GM23248 (cell line): ENCODE data around the gene TJP2. TPM values are rescaled to one million over a fixed set of nuclear protein-coding genes. Genes with fewer than 3 reads are reported as not detected.

Experiments used
- DNase-seq: peaks from one replicate; pipeline ENCODE4 v3.0.0-alpha.2; 2015
- H2AFZ ChIP-seq: fragments of 200-600 bp; sonication (generic); 2 replicates; pipeline ENCODE4 v1.6.1; 2016; ENCODE audit warnings: antibody characterized with exemption
- H3F3A ChIP-seq: fragments of 200-600 bp; sonication (generic); 2 replicates; pipeline ENCODE4 v1.6.1; 2016; ENCODE audit warnings: mild to moderate bottlenecking, antibody characterized with exemption, mixed run types; ENCODE audit not compliant: insufficient read depth
- H3K27ac ChIP-seq: fragments of 200-600 bp; sonication (generic); 2 replicates; pipeline ENCODE4 v1.5.1; 2016; ENCODE audit warnings: mild to moderate bottlenecking
- H3K27me3 ChIP-seq: fragments of 200-600 bp; sonication (generic); replicated peaks from 2 replicates; pipeline ENCODE4 v1.6.1; 2016; ENCODE audit warnings: mild to moderate bottlenecking; ENCODE audit not compliant: insufficient read depth
- H3K36me3 ChIP-seq: fragments of 200-600 bp; sonication (generic); 2 replicates; pipeline ENCODE4 v1.6.1; 2016; ENCODE audit warnings: low read depth, mild to moderate bottlenecking
- H3K4me1 ChIP-seq: fragments of 200-600 bp; sonication (generic); 2 replicates; pipeline ENCODE4 v1.6.1; 2016; ENCODE audit warnings: mild to moderate bottlenecking; ENCODE audit not compliant: insufficient read depth
- H3K4me2 ChIP-seq: fragments of 200-600 bp; sonication (generic); one replicate; pipeline ENCODE4 v1.6.1; 2016; ENCODE audit warnings: mild to moderate bottlenecking; ENCODE audit not compliant: unreplicated experiment
- H3K4me3 ChIP-seq: fragments of 200-600 bp; sonication (generic); 2 replicates; pipeline ENCODE4 v1.5.1; 2016; ENCODE audit warnings: mild to moderate bottlenecking
- H3K79me2 ChIP-seq: fragments of 200-600 bp; sonication (generic); 2 replicates; pipeline ENCODE4 v1.6.1; 2016; ENCODE audit warnings: mild to moderate bottlenecking; ENCODE audit not compliant: insufficient read depth
- H3K9ac ChIP-seq: fragments of 200-600 bp; sonication (generic); 2 replicates; pipeline ENCODE4 v1.6.1; 2016; ENCODE audit warnings: mild to moderate bottlenecking
- H3K9me2 ChIP-seq: fragments of 200-600 bp; sonication (generic); 2 replicates; pipeline ENCODE4 v1.6.1; 2016; ENCODE audit warnings: mixed run types, mild to moderate bottlenecking, moderate library complexity; ENCODE audit not compliant: insufficient read depth
- H3K9me3 ChIP-seq: fragments of 200-600 bp; sonication (generic); one replicate; pipeline ENCODE4 v1.6.1; 2017; ENCODE audit warnings: low read depth
- H4K20me1 ChIP-seq: fragments of 200-600 bp; sonication (generic); 2 replicates; pipeline ENCODE4 v1.6.0; 2016; ENCODE audit not compliant: insufficient read depth
- EZH2 ChIP-seq: fragments of 200-600 bp; sonication (generic); IDR thresholded peaks from 2 replicates; pipeline ENCODE4 v1.6.1; 2018; ENCODE audit warnings: antibody characterized with exemption, mild to moderate bottlenecking; ENCODE audit not compliant: insufficient read depth, poor library complexity, severe bottlenecking
- EZH2phosphoT487 ChIP-seq: fragments of 200-600 bp; sonication (generic); IDR thresholded peaks from 2 replicates; pipeline ENCODE4 v1.6.1; 2018; ENCODE audit warnings: antibody characterized with exemption, moderate library complexity, mild to moderate bottlenecking, low read depth; ENCODE audit not compliant: insufficient read depth
- WGBS, 2 experiments: methylation state at CpG; one replicate each; pipeline ENCODE4 v1.1.6; 2015 to 2017; ENCODE audit warnings: low lambda C conversion rate in 2 of 2, low coverage in 1 of 2; ENCODE audit errors: missing lambda C conversion rate in 2 of 2; 5-methylcytosine and 5-hydroxymethylcytosine counted together
- in situ Hi-C: fragments of 300-500 bp; cut with MboI; formaldehyde crosslinking; loops from 2 replicates; pipeline ENCODE4 v1.15.0; 2020
- polyA plus RNA-seq: library from polyadenylated mRNA; unstranded; fragments of >200 nt; fragmentation: Nextera tagmentation; extraction: Ambion mirVana; gene quantifications from 2 replicates; pipeline ENCODE4 v1.2.1, GENCODE V29; 2016
- total RNA-seq: library from RNA; depleted of rRNA; stranded (reverse); fragments of >200 nt; shearing (Covaris generic); gene quantifications from 2 replicates; pipeline ENCODE4 v1.2.3, GENCODE V29; 2014

Gene TJP2
- total and polyA plus RNA-seq, 2 experiments from 2014 or later, result 5.5 to 8.6 TPM

DNA sequence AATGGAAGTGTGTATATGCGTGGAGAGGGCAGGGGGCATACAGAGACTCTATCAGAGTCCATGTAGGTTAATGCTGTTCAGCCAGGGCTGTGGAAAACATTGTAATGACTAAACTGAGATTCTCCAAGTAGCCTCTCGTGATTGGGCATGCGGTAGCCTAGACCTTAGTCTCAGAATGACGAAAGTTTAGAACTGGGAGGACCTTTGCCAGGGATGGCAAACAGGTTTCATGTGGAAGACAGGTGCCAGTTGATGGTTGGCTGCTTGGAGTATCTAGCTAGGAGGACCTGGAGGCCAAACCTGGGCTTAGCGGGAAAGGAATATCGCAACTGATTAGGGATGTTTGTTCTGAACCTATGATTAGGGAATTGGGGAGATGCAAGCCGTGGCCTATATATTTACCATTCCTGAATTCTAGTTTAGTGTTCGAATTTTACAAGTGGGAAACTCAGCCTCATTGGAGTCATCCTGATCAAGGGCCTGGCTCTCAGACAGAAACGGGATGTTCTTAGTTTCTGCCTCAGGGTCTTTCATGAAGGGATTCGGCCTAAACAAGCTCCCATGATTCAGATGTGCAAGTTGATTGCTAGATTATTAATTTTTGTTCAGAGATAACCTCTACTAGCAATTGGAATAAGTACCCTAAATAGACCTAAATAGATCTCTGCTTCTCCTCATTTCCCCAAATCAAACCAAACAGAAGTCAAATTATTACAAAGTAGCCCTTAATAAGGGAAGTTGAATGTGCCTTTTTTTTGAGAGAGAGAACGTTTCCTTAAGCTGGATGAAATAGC lies 26.8 kb upstream of the TJP2 start:
- no peaks in the 10 kb centered on the region for H3K9me2 ChIP-seq
- peaks cover 10% of the 10 kb centered on the region; the same call in 1 of the 2 replicates for H3F3A ChIP-seq
- H4K20me1 ChIP-seq, result no peaks in the 10 kb centered on the region
- DNase-seq, result no peak
- no peak overlapping the region for H3K4me3 ChIP-seq
- no peak overlapping the region for H3K27ac ChIP-seq
- H3K4me1 ChIP-seq, result peaks cover 14% of the 10 kb centered on the region; the same call in 1 of the 2 replicates
- TF ChIP-seq EZH2, result no peak
- TF ChIP-seq EZH2phosphoT487, result no peak
- WGBS, 2 experiments, result 88 to 91% methylated on average over 11 of the region's 11 CpGs
- H3K4me2 ChIP-seq, result no peak overlapping the region
- H3K36me3 ChIP-seq, result no peaks in the 10 kb centered on the region
- in situ Hi-C loops, result loop anchor here (10.0 kb wide), 1 partner anchor 62 kb away; no protein-coding TSS in a partner anchor
- H3K79me2 ChIP-seq, result no peaks in the 10 kb centered on the region
- no peak overlapping the region for H2AFZ ChIP-seq
- no peaks in the 10 kb centered on the region for H3K9me3 ChIP-seq
- no peaks in the 10 kb centered on the region for H3K27me3 ChIP-seq
- H3K9ac ChIP-seq, result no peak overlapping the region

DNA sequence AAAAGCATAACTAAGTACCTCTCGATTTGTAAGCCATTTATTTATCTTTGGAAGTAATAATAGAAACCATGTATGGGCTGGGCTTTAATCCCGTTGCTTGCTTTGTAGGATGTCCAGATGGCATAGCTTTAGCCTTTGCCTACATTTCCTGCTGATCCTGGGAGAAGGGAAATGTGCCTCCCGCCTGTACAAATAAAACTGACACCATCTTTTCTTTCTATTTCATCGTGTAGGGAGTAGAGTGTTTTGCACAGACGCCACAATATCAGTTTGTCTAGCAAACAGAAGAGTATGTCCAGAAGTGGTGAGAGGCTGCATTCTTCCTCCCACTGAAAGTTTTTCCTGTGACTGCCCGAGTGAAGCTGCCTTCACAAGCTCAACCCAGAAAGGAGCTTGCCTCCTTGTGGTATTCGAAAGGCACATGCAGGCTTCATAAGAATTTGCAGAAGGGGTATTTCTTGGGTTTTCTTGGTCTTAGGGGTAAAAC lies 24.7 kb upstream of the TJP2 start:
- Histone ChIP-seq H3K4me1 (peaks cover 14% of the 10 kb centered on the region; the same call in 1 of the 2 replicates), H3K4me3 (0 out of 2 replicates have a peak overlapping the region, but pooled peaks have one; percentile 19), H2AFZ (peak overlapping the region; percentile 58), H3F3A (peaks cover 10% of the 10 kb centered on the region; the same call in 1 of the 2 replicates), H3K27ac (no peak overlapping the region), H3K9me3 (no peaks in the 10 kb centered on the region), H3K36me3 (no peaks in the 10 kb centered on the region), H3K27me3 (no peaks in the 10 kb centered on the region), H4K20me1 (no peaks in the 10 kb centered on the region), H3K9me2 (no peaks in the 10 kb centered on the region), H3K4me2 (peak overlapping the region; percentile 24), H3K79me2 (no peaks in the 10 kb centered on the region), H3K9ac (no peak overlapping the region)
- 38 to 42% methylated on average over 7 of the region's 7 CpGs for WGBS, 2 experiments
- DNase-seq, result peak; percentile 80
- in situ Hi-C loops, result loop anchor here (10.0 kb wide), 1 partner anchor 65 kb away; no protein-coding TSS in a partner anchor
- TF ChIP-seq EZH2 (no peak), EZH2phosphoT487 (no peak)

DNA sequence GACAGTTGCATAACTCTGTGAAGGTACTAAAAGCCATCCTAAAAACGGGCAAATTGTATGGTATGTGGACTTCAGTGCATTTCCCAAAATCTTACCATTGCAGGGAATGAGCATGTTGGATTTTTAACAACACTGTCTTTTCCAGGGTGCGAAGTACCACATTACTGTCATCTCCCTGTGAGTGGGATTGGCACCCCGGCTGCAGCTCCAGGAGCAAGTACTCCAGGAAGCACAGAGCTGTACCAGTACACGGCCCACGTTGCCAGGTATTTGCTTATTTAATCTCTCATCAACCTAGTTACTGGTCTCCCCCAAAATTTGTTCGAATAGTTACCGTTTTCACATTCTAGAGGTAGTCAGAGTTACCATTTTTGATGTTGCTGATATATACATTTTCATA lies 22.6 kb upstream of the TJP2 start:
- DNase-seq, result no peak
- H3K4me2 ChIP-seq, result no peak overlapping the region
- peaks cover 9% of the 10 kb centered on the region; the same call in 1 of the 2 replicates for H3K4me1 ChIP-seq
- no peaks in the 10 kb centered on the region for H3K36me3 ChIP-seq
- H3K9ac ChIP-seq, result no peak overlapping the region
- no peaks in the 10 kb centered on the region for H4K20me1 ChIP-seq
- WGBS, 2 experiments, result 88% methylated on average over 7 of the region's 7 CpGs
- no peak overlapping the region for H2AFZ ChIP-seq
- TF ChIP-seq EZH2 (no peak), EZH2phosphoT487 (no peak)
- no peak overlapping the region for H3K4me3 ChIP-seq
- no peaks in the 10 kb centered on the region for H3K79me2 ChIP-seq
- no peak overlapping the region for H3K27ac ChIP-seq
- peaks cover 10% of the 10 kb centered on the region; the same call in 1 of the 2 replicates for H3F3A ChIP-seq
- no peaks in the 10 kb centered on the region for H3K9me2 ChIP-seq
- no peaks in the 10 kb centered on the region for H3K27me3 ChIP-seq
- no peaks in the 10 kb centered on the region for H3K9me3 ChIP-seq
- in situ Hi-C loops, result no loop called here

DNA sequence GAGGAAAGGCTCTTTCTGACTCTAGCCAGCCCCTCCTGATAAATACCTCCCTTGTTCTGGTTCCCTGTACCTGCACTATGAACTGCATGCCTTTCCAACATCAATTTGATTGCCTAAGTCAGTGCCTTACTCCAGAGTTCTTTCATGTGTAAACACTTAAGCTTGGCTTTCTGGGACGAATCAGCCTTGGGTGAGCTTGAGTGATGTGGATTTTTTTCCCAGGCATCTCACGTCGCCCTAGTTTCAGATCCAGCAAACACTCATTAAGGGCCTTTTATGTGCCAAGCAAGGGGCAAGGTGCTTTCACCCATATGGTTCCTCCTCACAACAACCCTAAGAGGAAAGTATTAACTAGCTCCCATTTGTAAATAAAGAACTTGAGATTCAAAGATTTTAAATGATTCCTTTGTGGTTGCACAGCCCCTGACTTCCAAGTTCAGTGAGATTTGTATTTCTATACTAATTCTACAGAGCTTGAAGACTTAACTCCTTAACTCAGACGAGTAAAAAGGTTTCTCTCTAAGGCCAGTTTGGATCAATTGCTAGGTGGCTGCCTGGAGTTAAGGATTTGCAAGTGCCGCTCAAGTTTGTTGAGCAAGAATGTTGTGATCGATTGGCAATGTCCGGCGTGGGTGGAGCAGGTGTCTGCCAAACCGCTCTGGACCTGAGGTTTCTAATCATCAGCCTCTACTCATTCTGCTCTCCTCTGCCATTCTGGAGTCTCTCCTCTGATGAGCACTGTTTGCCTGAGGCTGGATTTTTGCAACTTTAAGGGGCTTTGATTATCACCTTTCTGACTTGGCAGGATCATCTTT lies 20.2 kb upstream of the TJP2 start:
- TF ChIP-seq EZH2phosphoT487 (no peak), EZH2 (no peak)
- H3K36me3 ChIP-seq, result no peaks in the 10 kb centered on the region
- peaks cover 12% of the 10 kb centered on the region; the same call in 1 of the 2 replicates for H3F3A ChIP-seq
- no peak for DNase-seq
- H3K4me2 ChIP-seq, result no peak overlapping the region
- in situ Hi-C loops, result no loop called here
- no peak overlapping the region for H3K9ac ChIP-seq
- no peak overlapping the region for H3K27ac ChIP-seq
- H3K9me2 ChIP-seq, result no peaks in the 10 kb centered on the region
- H3K4me1 ChIP-seq, result peaks cover 15% of the 10 kb centered on the region
- H4K20me1 ChIP-seq, result no peaks in the 10 kb centered on the region
- H3K9me3 ChIP-seq, result no peaks in the 10 kb centered on the region
- WGBS, 2 experiments, result 96 to 98% methylated on average over 9 of the region's 9 CpGs
- no peak overlapping the region for H2AFZ ChIP-seq
- no peaks in the 10 kb centered on the region for H3K27me3 ChIP-seq
- H3K79me2 ChIP-seq, result no peaks in the 10 kb centered on the region
- H3K4me3 ChIP-seq, result no peak overlapping the region
